GM18861 (cell line): ENCODE data around the gene RAP1GAP2.
"Not testable (repeated sequence)": the region's sequence is repeated elsewhere in the genome, so short reads cannot be mapped to it uniquely, and the experiment has no call there.

Experiments used
- ATAC-seq: cut with Tn5 transposase; IDR thresholded peaks from one replicate; pipeline ENCODE4 v1.9.1; 2021; ENCODE audit not compliant: unreplicated experiment

The RAP1GAP2 gene

GRCh38 chr17:2964028-2964356, 167.8 kb downstream of the RAP1GAP2 start:
- ATAC-seq: no peak

GRCh38 chr17:2964370-2964769, 168.1 kb downstream of the RAP1GAP2 start:
- no peak for ATAC-seq

- ATAC-seq: no peak
Observed at GRCh38 chr17:2964831-2965230, 168.6 kb downstream of the RAP1GAP2 start.

GRCh38 chr17:2965621-2966595, 169.7 kb downstream of the RAP1GAP2 start:
- no peak for ATAC-seq

- no peak for ATAC-seq
Observed at GRCh38 chr17:2967515-2967914, 171.3 kb downstream of the RAP1GAP2 start.

- no peak for ATAC-seq
Observed at GRCh38 chr17:2971851-2972250, 175.6 kb downstream of the RAP1GAP2 start.

- no peak for ATAC-seq
Observed at GRCh38 chr17:2972749-2973148, 176.5 kb downstream of the RAP1GAP2 start.

- no peak for ATAC-seq
Observed at GRCh38 chr17:2974347-2974746, 178.1 kb downstream of the RAP1GAP2 start.

GRCh38 chr17:2975469-2975958, 179.3 kb downstream of the RAP1GAP2 start:
- no peak for ATAC-seq

GRCh38 chr17:2977157-2977556, 180.9 kb downstream of the RAP1GAP2 start:
- no peak for ATAC-seq

- no peak for ATAC-seq
Observed at GRCh38 chr17:2978116-2978515, 181.9 kb downstream of the RAP1GAP2 start.

GRCh38 chr17:2978991-2979390, 182.8 kb downstream of the RAP1GAP2 start:
- ATAC-seq: no peak

- ATAC-seq: no peak
Observed at GRCh38 chr17:2980211-2980903, 184.1 kb downstream of the RAP1GAP2 start.

GRCh38 chr17:2980904-2981246, 184.6 kb downstream of the RAP1GAP2 start:
- ATAC-seq: no peak

GRCh38 chr17:2981325-2981724, 185.1 kb downstream of the RAP1GAP2 start:
- ATAC-seq: no peak

GRCh38 chr17:2982854-2983253, 186.6 kb downstream of the RAP1GAP2 start:
- no peak for ATAC-seq

- no peak for ATAC-seq
Observed at GRCh38 chr17:2983255-2983654, 187.0 kb downstream of the RAP1GAP2 start.

- ATAC-seq: no peak
Observed at GRCh38 chr17:2985318-2985717, 189.1 kb downstream of the RAP1GAP2 start.

GRCh38 chr17:2986925-2987324, 190.7 kb downstream of the RAP1GAP2 start:
- no peak for ATAC-seq

GRCh38 chr17:2989396-2989795, 193.2 kb downstream of the RAP1GAP2 start:
- not testable (repeated sequence) for ATAC-seq

GRCh38 chr17:2989855-2990254, 193.6 kb downstream of the RAP1GAP2 start:
- ATAC-seq: no peak

- no peak for ATAC-seq
Observed at GRCh38 chr17:2990396-2990795, 194.2 kb downstream of the RAP1GAP2 start.
